ENCODE data around the gene SLC24A2. TPM values are rescaled to one million over a fixed set of nuclear protein-coding genes. Genes with fewer than 3 reads are reported as not detected.

Gene SLC24A2
- total RNA-seq, 4 donors from 2014 or later = not detected

- intact Hi-C loops (cut with DNase I; ENCODE audit: low total_unique reads) = no loop called here
- H3K4me3 ChIP-seq (ENCODE audit: low read depth, poor library complexity, severe bottlenecking) = no peak overlapping the region
- no peak for TF ChIP-seq POLR2A (IDR thresholded peaks at IDR 0.05)
- TF ChIP-seq CTCF (IDR thresholded peaks at IDR 0.05) = no peak
- no peak for DNase-seq (ENCODE audit: low spot score in 2 of 2)
- WGBS, 2 donors = 4 to 5% methylated on average over 17 to 23 of the region's 24 CpGs
Observed at GRCh38 chr9:19788152-19788551, 685 bp downstream of the SLC24A2 start.

GRCh38 chr9:19787672-19788071, 1.2 kb downstream of the SLC24A2 start:
- H3K4me3 ChIP-seq (ENCODE audit: low read depth, poor library complexity, severe bottlenecking) = no peak overlapping the region
- intact Hi-C loops (cut with DNase I; ENCODE audit: low total_unique reads) = no loop called here
- TF ChIP-seq POLR2A (IDR thresholded peaks at IDR 0.05) (no peak), CTCF (IDR thresholded peaks at IDR 0.05) (no peak)
- WGBS, 2 donors = 19 to 30% methylated on average over 4 of the region's 4 CpGs
- no peak for DNase-seq (ENCODE audit: low spot score in 2 of 2)

- TF ChIP-seq CTCF (IDR thresholded peaks at IDR 0.05) (no peak), POLR2A (IDR thresholded peaks at IDR 0.05) (no peak)
- no peak for DNase-seq (ENCODE audit: low spot score in 2 of 2)
- H3K4me3 ChIP-seq (ENCODE audit: low read depth, poor library complexity, severe bottlenecking) = no peak overlapping the region
- intact Hi-C loops (cut with DNase I; ENCODE audit: low total_unique reads) = no loop called here
- WGBS, 2 donors = 78 to 81% methylated on average over 1 of the region's 1 CpG
Observed at GRCh38 chr9:19785230-19785629, 3.6 kb downstream of the SLC24A2 start.

GRCh38 chr9:19784136-19784535, 4.7 kb downstream of the SLC24A2 start:
- intact Hi-C loops (cut with DNase I; ENCODE audit: low total_unique reads) = no loop called here
- no peak overlapping the region for H3K4me3 ChIP-seq (ENCODE audit: low read depth, poor library complexity, severe bottlenecking)
- DNase-seq (ENCODE audit: low spot score in 2 of 2) = no peak
- no peak for TF ChIP-seq POLR2A (IDR thresholded peaks at IDR 0.05)
- TF ChIP-seq CTCF (IDR thresholded peaks at IDR 0.05) = no peak
- WGBS, 2 donors = 89 to 90% methylated on average over 4 of the region's 4 CpGs

- DNase-seq (ENCODE audit: low spot score in 2 of 2) = no peak
- WGBS, 2 donors = 8 to 15% methylated on average over 2 of the region's 2 CpGs
- intact Hi-C loops (cut with DNase I; ENCODE audit: low total_unique reads) = no loop called here
- TF ChIP-seq CTCF (IDR thresholded peaks at IDR 0.05) (no peak), POLR2A (IDR thresholded peaks at IDR 0.05) (no peak)
- no peak overlapping the region for H3K4me3 ChIP-seq (ENCODE audit: low read depth, poor library complexity, severe bottlenecking)
Observed at GRCh38 chr9:19783500-19783899, 5.3 kb downstream of the SLC24A2 start.

- intact Hi-C loops (cut with DNase I; ENCODE audit: low total_unique reads) = no loop called here
Observed at GRCh38 chr9:19782005-19782404, 6.8 kb downstream of the SLC24A2 start.

More at GRCh38 chr9:19782005-19782404, 6.8 kb downstream of the SLC24A2 start:
- WGBS, 2 donors = 4% methylated on average over 3 of the region's 3 CpGs
- DNase-seq (ENCODE audit: low spot score in 2 of 2) = no peak
- H3K4me3 ChIP-seq (ENCODE audit: low read depth, poor library complexity, severe bottlenecking) = no peak overlapping the region
- TF ChIP-seq CTCF (IDR thresholded peaks at IDR 0.05) = no peak
- no peak for TF ChIP-seq POLR2A (IDR thresholded peaks at IDR 0.05)

Measured in lower leg skin (tissue), 4 donors.